HG02588 (cell line): ENCODE measurements around the gene PTP4A2.
"Not testable (repeated sequence)": the region's sequence is repeated elsewhere in the genome, so short reads cannot be mapped to it uniquely, and the experiment has no call there.

ENCODE experiments used
- ATAC-seq: cut with Tn5 transposase; IDR thresholded peaks from one replicate; pipeline ENCODE4 v1.9.1; 2021; ENCODE audit warnings: mild to moderate bottlenecking, moderate library complexity; ENCODE audit not compliant: unreplicated experiment

The PTP4A2 gene

GRCh38 chr1:31951276-31951675 lies 13.1 kb upstream of the PTP4A2 start:
- ATAC-seq = no peak

GRCh38 chr1:31949862-31950261 lies 11.7 kb upstream of the PTP4A2 start:
- ATAC-seq = no peak

- ATAC-seq = not testable (repeated sequence)
Observed at GRCh38 chr1:31945677-31946076, 7.5 kb upstream of the PTP4A2 start.

- peak; percentile 70 for ATAC-seq
Observed at GRCh38 chr1:31944205-31945089, 6.3 kb upstream of the PTP4A2 start.

- ATAC-seq = no peak
Observed at GRCh38 chr1:31943546-31944184, 5.5 kb upstream of the PTP4A2 start.

GRCh38 chr1:31942061-31942460 lies 3.9 kb upstream of the PTP4A2 start:
- not testable (repeated sequence) for ATAC-seq

- no peak for ATAC-seq
Observed at GRCh38 chr1:31939484-31940329, 1.5 kb upstream of the PTP4A2 start.

GRCh38 chr1:31937300-31938183 lies 626 bp downstream of the PTP4A2 start:
- ATAC-seq = peak; percentile 28

GRCh38 chr1:31936981-31937299 lies 1.2 kb downstream of the PTP4A2 start:
- no peak for ATAC-seq

GRCh38 chr1:31936278-31936980 lies 1.7 kb downstream of the PTP4A2 start:
- no peak for ATAC-seq

- ATAC-seq = no peak
Observed at GRCh38 chr1:31934706-31935629, 3.2 kb downstream of the PTP4A2 start.

GRCh38 chr1:31932491-31933316 lies 5.5 kb downstream of the PTP4A2 start:
- ATAC-seq = no peak

GRCh38 chr1:31931593-31932225 lies 6.5 kb downstream of the PTP4A2 start:
- no peak for ATAC-seq

- no peak for ATAC-seq
Observed at GRCh38 chr1:31930836-31931592, 7.2 kb downstream of the PTP4A2 start.

- ATAC-seq = no peak
Observed at GRCh38 chr1:31927661-31927980, 10.5 kb downstream of the PTP4A2 start.

GRCh38 chr1:31926853-31927660 lies 11.1 kb downstream of the PTP4A2 start:
- ATAC-seq = no peak
